ENCODE results near the gene SERPINB10.
"Not testable (repeated sequence)": the region's sequence is repeated elsewhere in the genome, so short reads cannot be mapped to it uniquely, and the experiment has no call there.

Gene SERPINB10

DNA sequence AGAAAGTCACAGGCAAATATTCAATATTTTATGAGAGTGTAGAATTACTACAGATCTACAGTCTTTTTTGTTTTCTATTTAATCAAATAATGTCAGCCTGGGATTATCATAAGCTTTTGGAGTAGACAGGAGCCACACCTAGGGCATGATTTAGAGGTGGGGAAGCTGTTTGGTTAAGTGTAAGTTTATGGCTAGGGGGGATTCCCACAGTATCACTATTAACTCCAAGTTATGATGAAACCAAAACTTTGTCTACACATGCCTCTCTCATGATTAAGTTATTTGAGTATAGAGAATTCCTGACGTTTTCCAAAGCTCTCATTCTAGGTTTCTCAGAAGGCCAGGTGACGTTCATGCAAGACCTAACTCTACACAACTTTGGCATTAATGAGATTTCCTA, 2.1 kb downstream of the SERPINB10 start:
- Histone ChIP-seq H3K4me3 (replicated peaks; ENCODE audit: low read depth, low read length) (no peak overlapping the region), H3K36me3 (ENCODE audit: control insufficient read depth, insufficient read depth, low read length) (no peaks in the 10 kb centered on the region), H3K27me3 (replicated peaks; ENCODE audit: control insufficient read depth, insufficient read depth, low read length) (no peaks in the 10 kb centered on the region)
- TF ChIP-seq, protein P1, sequence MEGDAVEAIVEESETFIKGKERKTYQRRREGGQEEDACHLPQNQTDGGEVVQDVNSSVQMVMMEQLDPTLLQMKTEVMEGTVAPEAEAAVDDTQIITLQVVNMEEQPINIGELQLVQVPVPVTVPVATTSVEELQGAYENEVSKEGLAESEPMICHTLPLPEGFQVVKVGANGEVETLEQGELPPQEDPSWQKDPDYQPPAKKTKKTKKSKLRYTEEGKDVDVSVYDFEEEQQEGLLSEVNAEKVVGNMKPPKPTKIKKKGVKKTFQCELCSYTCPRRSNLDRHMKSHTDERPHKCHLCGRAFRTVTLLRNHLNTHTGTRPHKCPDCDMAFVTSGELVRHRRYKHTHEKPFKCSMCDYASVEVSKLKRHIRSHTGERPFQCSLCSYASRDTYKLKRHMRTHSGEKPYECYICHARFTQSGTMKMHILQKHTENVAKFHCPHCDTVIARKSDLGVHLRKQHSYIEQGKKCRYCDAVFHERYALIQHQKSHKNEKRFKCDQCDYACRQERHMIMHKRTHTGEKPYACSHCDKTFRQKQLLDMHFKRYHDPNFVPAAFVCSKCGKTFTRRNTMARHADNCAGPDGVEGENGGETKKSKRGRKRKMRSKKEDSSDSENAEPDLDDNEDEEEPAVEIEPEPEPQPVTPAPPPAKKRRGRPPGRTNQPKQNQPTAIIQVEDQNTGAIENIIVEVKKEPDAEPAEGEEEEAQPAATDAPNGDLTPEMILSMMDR (IDR thresholded peaks at IDR 0.05; ENCODE audit: insufficient read depth, low read length, poor library complexity, severe bottlenecking), result no peak
- no peak for DNase-seq (ENCODE audit: extremely low read depth, insufficient read length)

DNA sequence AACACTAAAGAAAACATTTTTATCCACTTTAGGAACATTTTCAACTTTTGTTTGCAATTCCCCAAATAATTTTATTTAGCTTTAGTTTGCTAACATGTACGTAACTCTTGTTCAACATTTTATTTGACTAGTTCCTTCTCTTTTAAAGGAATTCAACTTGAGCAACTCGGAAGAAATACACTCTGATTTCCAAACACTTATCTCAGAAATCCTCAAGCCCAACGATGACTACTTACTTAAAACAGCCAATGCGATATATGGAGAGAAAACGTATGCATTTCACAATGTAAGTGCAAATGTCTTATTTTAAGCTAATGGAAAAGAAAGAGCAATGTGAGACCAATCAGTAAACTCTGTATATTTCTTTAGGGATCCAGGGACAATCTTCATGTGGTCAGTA, 10.1 kb downstream of the SERPINB10 start:
- H3K36me3 ChIP-seq (ENCODE audit: control insufficient read depth, insufficient read depth, low read length), result no peaks in the 10 kb centered on the region

DNA sequence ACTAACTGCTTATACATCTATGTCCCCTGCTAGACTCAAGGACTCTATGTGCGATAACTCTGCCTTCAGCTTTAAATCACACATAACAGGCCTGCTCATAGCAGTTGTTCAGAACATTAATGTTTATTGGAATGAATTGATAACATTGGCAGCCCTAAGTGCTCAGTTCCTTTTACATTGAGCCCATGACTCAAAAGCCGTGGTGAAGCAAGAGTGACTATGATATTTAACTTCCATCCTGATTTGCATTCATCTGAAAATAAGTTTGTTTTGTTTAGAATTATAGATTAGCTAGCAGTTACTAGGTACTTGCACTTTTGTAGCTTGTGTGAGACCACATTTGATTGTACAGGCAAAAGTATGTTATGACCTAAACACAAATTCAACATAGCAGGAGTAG, 14.3 kb downstream of the SERPINB10 start:
- Histone ChIP-seq H3K27me3 (replicated peaks; ENCODE audit: control insufficient read depth, insufficient read depth, low read length) (no peaks in the 10 kb centered on the region), H3K36me3 (ENCODE audit: control insufficient read depth, insufficient read depth, low read length) (no peaks in the 10 kb centered on the region), H3K4me3 (replicated peaks; ENCODE audit: low read depth, low read length) (no peak overlapping the region)
- TF ChIP-seq, protein P1 (IDR thresholded peaks at IDR 0.05; ENCODE audit: insufficient read depth, low read length, poor library complexity, severe bottlenecking), result no peak
- DNase-seq (ENCODE audit: extremely low read depth, insufficient read length), result no peak

More for the DNA sequence above, 10.1 kb downstream of the SERPINB10 start:
- H3K27me3 ChIP-seq (replicated peaks; ENCODE audit: control insufficient read depth, insufficient read depth, low read length), result no peaks in the 10 kb centered on the region
- H3K4me3 ChIP-seq (replicated peaks; ENCODE audit: low read depth, low read length), result no peak overlapping the region
- TF ChIP-seq, protein P1 (IDR thresholded peaks at IDR 0.05; ENCODE audit: insufficient read depth, low read length, poor library complexity, severe bottlenecking), result no peak
- DNase-seq (ENCODE audit: extremely low read depth, insufficient read length), result no peak

- TF ChIP-seq, protein P1 (IDR thresholded peaks at IDR 0.05; ENCODE audit: insufficient read depth, low read length, poor library complexity, severe bottlenecking), result no peak
- Histone ChIP-seq H3K4me3 (replicated peaks; ENCODE audit: low read depth, low read length) (no peak overlapping the region), H3K36me3 (ENCODE audit: control insufficient read depth, insufficient read depth, low read length) (no peaks in the 10 kb centered on the region), H3K27me3 (replicated peaks; ENCODE audit: control insufficient read depth, insufficient read depth, low read length) (no peaks in the 10 kb centered on the region)
- DNase-seq (ENCODE audit: extremely low read depth, insufficient read length), result no peak
These were observed 16.8 kb downstream of the SERPINB10 start for GRCh38 chr18:63924551-63924950.

DNA sequence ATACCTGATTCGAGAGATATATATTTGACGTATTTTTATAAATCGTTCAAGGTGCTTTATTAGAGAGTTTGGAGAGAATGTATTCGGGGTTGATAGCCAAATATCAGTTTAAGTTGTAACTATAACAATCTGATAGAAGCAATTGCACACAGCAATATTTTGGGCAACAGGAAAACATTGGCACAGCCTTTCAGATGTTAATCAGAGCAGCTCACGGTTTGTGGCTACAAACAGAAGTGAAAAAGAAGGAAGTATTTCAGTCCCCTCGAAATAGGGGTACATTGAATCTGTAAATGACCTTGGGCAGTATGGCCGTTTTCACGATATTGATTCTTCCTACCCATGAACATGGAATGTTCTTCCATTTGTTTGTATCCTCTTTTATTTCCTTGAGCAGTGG, 20.6 kb downstream of the SERPINB10 start:
- Histone ChIP-seq H3K27me3 (replicated peaks; ENCODE audit: control insufficient read depth, insufficient read depth, low read length) (no peaks in the 10 kb centered on the region), H3K36me3 (ENCODE audit: control insufficient read depth, insufficient read depth, low read length) (no peaks in the 10 kb centered on the region), H3K4me3 (replicated peaks; ENCODE audit: low read depth, low read length) (no peak overlapping the region)
- DNase-seq (ENCODE audit: extremely low read depth, insufficient read length), result no peak
- TF ChIP-seq, protein P1 (IDR thresholded peaks at IDR 0.05; ENCODE audit: insufficient read depth, low read length, poor library complexity, severe bottlenecking), result no peak

GRCh38 chr18:63929369-63929768, 21.6 kb downstream of the SERPINB10 start:
- not testable (repeated sequence) for H3K36me3 ChIP-seq (ENCODE audit: control insufficient read depth, insufficient read depth, low read length); H3K27me3 ChIP-seq (replicated peaks; ENCODE audit: control insufficient read depth, insufficient read depth, low read length)

More at GRCh38 chr18:63929369-63929768, 21.6 kb downstream of the SERPINB10 start:
- not testable (repeated sequence) for H3K4me3 ChIP-seq (replicated peaks; ENCODE audit: low read depth, low read length); DNase-seq (ENCODE audit: extremely low read depth, insufficient read length)
